Body of pancreas (tissue), 4 donors: Measurements from ENCODE around the gene SPATS2L.

Experiments used
- CTCF ChIP-seq, 7 experiments: fragments of 450-650 bp in 4 of 7; fragments of 200-600 bp in 3 of 7; sonication (generic) in 3 of 7; IDR thresholded peaks; one replicate each; pipeline ENCODE4 v1.5.1; 2016 to 2019; ENCODE audit warnings: antibody characterized with exemption in 7 of 7
- POLR2A ChIP-seq, 3 donors: fragments of 450-650 bp; IDR thresholded peaks; one replicate each; pipeline ENCODE4 v1.6.1; 2016; ENCODE audit warnings: antibody characterized with exemption in 3 of 3, mild to moderate bottlenecking in 2 of 3

GRCh38 chr2:200428961-200429665 lies 122.6 kb downstream of the SPATS2L start:
- TF ChIP-seq CTCF (IDR thresholded peaks at IDR 0.05) (no peak), POLR2A (IDR thresholded peaks at IDR 0.05) (no peak)
